Smooth muscle cell (in vitro differentiated cells): ENCODE data around the gene RRBP1. TPM values are rescaled to one million over a fixed set of nuclear protein-coding genes. Genes with fewer than 3 reads are reported as not detected.

Experiments
- DNase-seq: peaks from one replicate; lab custom pipeline; 2025; ENCODE audit not compliant: unreplicated experiment; lab: John Stamatoyannopoulos, UW
- H2AFZ ChIP-seq: fragments of 200-600 bp; sonication (generic); 2 replicates; pipeline ENCODE4 v1.6.0; 2016; ENCODE audit warnings: antibody characterized with exemption, low read depth, mild to moderate bottlenecking
- H3F3A ChIP-seq: fragments of 200-600 bp; sonication (generic); 2 replicates; pipeline ENCODE4 v1.6.0; 2017; ENCODE audit warnings: antibody characterized with exemption, low read depth
- H3K27ac ChIP-seq: fragments of 200-600 bp; sonication (generic); 2 replicates; pipeline ENCODE4 v1.5.1; 2016; ENCODE audit warnings: low read depth, mild to moderate bottlenecking
- H3K27me3 ChIP-seq: fragments of 200-600 bp; sonication (generic); 2 replicates; pipeline ENCODE4 v1.6.1; 2016; ENCODE audit warnings: low read depth, mild to moderate bottlenecking
- H3K36me3 ChIP-seq: fragments of 200-600 bp; sonication (generic); 2 replicates; pipeline ENCODE4 v1.5.1; 2016; ENCODE audit warnings: low read depth
- H3K4me1 ChIP-seq: fragments of 200-600 bp; sonication (generic); 2 replicates; pipeline ENCODE4 v1.5.1; 2016; ENCODE audit warnings: low read depth
- H3K4me2 ChIP-seq: fragments of 200-600 bp; sonication (generic); 2 replicates; pipeline ENCODE4 v1.6.0; 2016; ENCODE audit warnings: mild to moderate bottlenecking
- H3K4me3 ChIP-seq: fragments of 200-600 bp; sonication (generic); 2 replicates; pipeline ENCODE4 v1.5.1; 2016; ENCODE audit warnings: mild to moderate bottlenecking
- H3K79me2 ChIP-seq: fragments of 200-600 bp; sonication (generic); 2 replicates; pipeline ENCODE4 v1.6.0; 2016; ENCODE audit warnings: low read depth, mild to moderate bottlenecking
- H3K9ac ChIP-seq: fragments of 200-600 bp; sonication (generic); 2 replicates; pipeline ENCODE4 v1.6.0; 2016; ENCODE audit warnings: low read depth
- H3K9me3 ChIP-seq: fragments of 200-600 bp; sonication (generic); replicated peaks from 2 replicates; pipeline ENCODE4 v1.5.1; 2016; ENCODE audit warnings: low read depth
- H4K20me1 ChIP-seq: fragments of 200-600 bp; sonication (generic); 2 replicates; pipeline ENCODE4 v1.6.0; 2016; ENCODE audit warnings: low read depth
- CTCF ChIP-seq: fragments of 200-600 bp; sonication (generic); IDR thresholded peaks from 2 replicates; pipeline ENCODE4 v1.5.1; 2017; ENCODE audit warnings: borderline replicate concordance, mild to moderate bottlenecking, antibody characterized with exemption; ENCODE audit not compliant: insufficient read depth, poor library complexity, severe bottlenecking
- WGBS: methylation state at CpG from one replicate; pipeline ENCODE4 v1.1.7; 2016; ENCODE audit warnings: low lambda C conversion rate; 5-methylcytosine and 5-hydroxymethylcytosine counted together
- polyA plus RNA-seq: library from polyadenylated mRNA; unstranded; fragments of >200 nt; fragmentation: Nextera tagmentation; extraction: Ambion mirVana; gene quantifications from 2 replicates; pipeline ENCODE4 v1.2.1, GENCODE V29; 2016
- total RNA-seq: library from RNA; depleted of rRNA; stranded (reverse); fragments of >200 nt; gene quantifications from 2 replicates; pipeline ENCODE4 v1.2.3, GENCODE V29; 2014

RRBP1 gene
- total and polyA plus RNA-seq, 2 experiments from 2014 or later = 142 to 226 TPM

- 93% methylated on average over 5 of the region's 5 CpGs for WGBS
- no peak for DNase-seq
- Histone ChIP-seq H2AFZ (no peak overlapping the region), H3K27me3 (no peaks in the 10 kb centered on the region), H3K79me2 (no peaks in the 10 kb centered on the region), H3K9ac (no peak overlapping the region), H3K4me2 (no peak overlapping the region), H3K4me3 (no peak overlapping the region), H4K20me1 (no peaks in the 10 kb centered on the region), H3K27ac (no peak overlapping the region), H3K36me3 (no peaks in the 10 kb centered on the region), H3K9me3 (no peaks in the 10 kb centered on the region), H3F3A (no peaks in the 10 kb centered on the region), H3K4me1 (no peaks in the 10 kb centered on the region)
- TF ChIP-seq CTCF = no peak
Observed at GRCh38 chr20:17723301-17723691, 41.3 kb upstream of the RRBP1 start.

GRCh38 chr20:17722493-17723300 lies 40.7 kb upstream of the RRBP1 start:
- no peak for DNase-seq
- Histone ChIP-seq H3K79me2 (no peaks in the 10 kb centered on the region), H3K27me3 (no peaks in the 10 kb centered on the region), H3K4me1 (no peaks in the 10 kb centered on the region), H3K27ac (no peak overlapping the region), H3K9ac (no peak overlapping the region), H3K9me3 (no peaks in the 10 kb centered on the region), H2AFZ (no peak overlapping the region), H3K4me3 (no peak overlapping the region), H3K36me3 (no peaks in the 10 kb centered on the region), H4K20me1 (no peaks in the 10 kb centered on the region), H3K4me2 (no peak overlapping the region), H3F3A (no peaks in the 10 kb centered on the region)
- 92% methylated on average over 14 of the region's 14 CpGs for WGBS
- TF ChIP-seq CTCF = no peak

GRCh38 chr20:17721802-17722486 lies 39.9 kb upstream of the RRBP1 start:
- no peaks in the 10 kb centered on the region for H3F3A ChIP-seq
- no peak for DNase-seq
- no peak overlapping the region for H3K27ac ChIP-seq
- no peak overlapping the region for H3K4me3 ChIP-seq
- no peak overlapping the region for H3K4me2 ChIP-seq
- H3K36me3 ChIP-seq = no peaks in the 10 kb centered on the region
- no peaks in the 10 kb centered on the region for H3K4me1 ChIP-seq
- H3K9me3 ChIP-seq = no peaks in the 10 kb centered on the region
- H2AFZ ChIP-seq = no peak overlapping the region
- no peaks in the 10 kb centered on the region for H3K27me3 ChIP-seq
- no peaks in the 10 kb centered on the region for H4K20me1 ChIP-seq
- TF ChIP-seq CTCF = no peak
- H3K79me2 ChIP-seq = no peaks in the 10 kb centered on the region
- no peak overlapping the region for H3K9ac ChIP-seq
- WGBS = 78% methylated on average over 6 of the region's 6 CpGs
